H9 (cell line): ENCODE results near the gene TMEM132D. TPM values are rescaled to one million over a fixed set of nuclear protein-coding genes. Genes with fewer than 3 reads are reported as not detected.

ENCODE experiments used
- DNase-seq: peaks from one replicate; pipeline ENCODE4 v3.0.0-alpha.2; 2017
- H2AFZ ChIP-seq: one replicate; pipeline ENCODE4 v1.6.1; 2013; ENCODE audit warnings: mild to moderate bottlenecking, low read length, control low read depth, moderate library complexity
- H2AK5ac ChIP-seq: 2 replicates; pipeline ENCODE4 v1.6.1; 2013; ENCODE audit warnings: low read length, control low read depth, mixed read lengths; ENCODE audit not compliant: insufficient read length
- H2BK120ac ChIP-seq: one replicate; pipeline ENCODE4 v1.6.1; 2013; ENCODE audit warnings: low read depth, mild to moderate bottlenecking, low read length, control low read depth, inconsistent platforms; ENCODE audit not compliant: poor library complexity, severe bottlenecking
- H2BK12ac ChIP-seq: 2 replicates; pipeline ENCODE4 v1.6.1; 2013; ENCODE audit warnings: low read length, control low read depth, mixed read lengths, low read depth; ENCODE audit not compliant: insufficient read length
- H2BK15ac ChIP-seq: 2 replicates; pipeline ENCODE4 v1.6.1; 2013; ENCODE audit warnings: low read depth, low read length, control low read depth
- H2BK20ac ChIP-seq: one replicate; pipeline ENCODE4 v1.6.1; 2013; ENCODE audit warnings: low read depth, mild to moderate bottlenecking, low read length, control low read depth, inconsistent platforms; ENCODE audit not compliant: poor library complexity, severe bottlenecking
- H2BK5ac ChIP-seq: 2 replicates; pipeline ENCODE4 v1.6.1; 2013; ENCODE audit warnings: low read length, control low read depth, mixed read lengths; ENCODE audit not compliant: insufficient read length
- H3K14ac ChIP-seq: 2 replicates; pipeline ENCODE4 v1.6.1; 2013; ENCODE audit warnings: low read length, control low read depth; ENCODE audit not compliant: insufficient read depth
- H3K18ac ChIP-seq: 2 replicates; pipeline ENCODE4 v1.6.1; 2013; ENCODE audit warnings: low read depth, mild to moderate bottlenecking, mixed read lengths, low read length, control low read depth; ENCODE audit not compliant: insufficient read length
- H3K23ac ChIP-seq: 2 replicates; pipeline ENCODE4 v1.6.1; 2013; ENCODE audit warnings: low read length, control low read depth, mixed read lengths, low read depth; ENCODE audit not compliant: insufficient read length
- H3K23me2 ChIP-seq: 2 replicates; pipeline ENCODE4 v1.6.1; 2013; ENCODE audit warnings: low read depth, mild to moderate bottlenecking, mixed read lengths, low read length, control low read depth; ENCODE audit not compliant: insufficient read length, poor library complexity, severe bottlenecking
- H3K27ac ChIP-seq: 2 replicates; pipeline ENCODE4 v1.5.1; 2013; ENCODE audit warnings: low read length, control low read depth, mixed read lengths, low read depth; ENCODE audit not compliant: insufficient read length
- H3K27me3 ChIP-seq: 2 replicates; pipeline ENCODE4 v1.6.1; 2013; ENCODE audit warnings: low read length, control low read depth, inconsistent platforms; ENCODE audit not compliant: insufficient read depth
- H3K4ac ChIP-seq: 2 replicates; pipeline ENCODE4 v1.6.1; 2013; ENCODE audit warnings: low read depth, mild to moderate bottlenecking, control low read depth, inconsistent platforms, low read length, moderate library complexity
- H3K4me1 ChIP-seq: 2 replicates; pipeline ENCODE4 v1.6.1; 2013; ENCODE audit warnings: low read length, control low read depth, inconsistent platforms; ENCODE audit not compliant: insufficient read depth
- H3K4me2 ChIP-seq: 2 replicates; pipeline ENCODE4 v1.6.1; 2013; ENCODE audit warnings: low read length, control low read depth, mixed read lengths; ENCODE audit not compliant: insufficient read length, insufficient read depth
- H3K56ac ChIP-seq: 2 replicates; pipeline ENCODE4 v1.6.1; 2013; ENCODE audit warnings: low read depth, mild to moderate bottlenecking, mixed read lengths, low read length, control low read depth; ENCODE audit not compliant: insufficient read length
- H3K79me1 ChIP-seq: 2 replicates; pipeline ENCODE4 v1.6.1; 2013; ENCODE audit warnings: low read depth, mild to moderate bottlenecking, moderate library complexity, low read length, control low read depth, inconsistent platforms; ENCODE audit not compliant: insufficient read depth, poor library complexity, severe bottlenecking
- H3K79me2 ChIP-seq: 2 replicates; pipeline ENCODE4 v1.6.1; 2013; ENCODE audit warnings: low read length, control low read depth, inconsistent platforms; ENCODE audit not compliant: insufficient read depth
- H3K9ac ChIP-seq: 2 replicates; pipeline ENCODE4 v1.6.1; 2013; ENCODE audit warnings: low read length, control low read depth, mixed read lengths; ENCODE audit not compliant: insufficient read length; ENCODE audit errors: extremely low read depth
- H3K9me3 ChIP-seq: one replicate; pipeline ENCODE4 v1.6.1; 2013; ENCODE audit warnings: low read depth, low read length, inconsistent platforms; ENCODE audit not compliant: control insufficient read depth
- H3T11ph ChIP-seq: one replicate; pipeline ENCODE4 v1.6.1; 2013; ENCODE audit warnings: mild to moderate bottlenecking, low read length, control low read depth, inconsistent platforms
- H4K20me1 ChIP-seq: one replicate; pipeline ENCODE4 v1.6.1; 2013; ENCODE audit not compliant: control insufficient read depth, insufficient read length, insufficient read depth
- H4K5ac ChIP-seq: 2 replicates; pipeline ENCODE4 v1.6.1; 2013; ENCODE audit warnings: low read depth, mild to moderate bottlenecking, mixed read lengths, low read length, control low read depth; ENCODE audit not compliant: insufficient read length
- H4K8ac ChIP-seq: replicated peaks from 2 replicates; pipeline ENCODE4 v1.6.1; 2013; ENCODE audit warnings: low read length, control low read depth, mixed read lengths, low read depth; ENCODE audit not compliant: insufficient read length
- H4K91ac ChIP-seq: 2 replicates; pipeline ENCODE4 v1.6.1; 2013; ENCODE audit warnings: low read depth, mild to moderate bottlenecking, moderate library complexity, mixed read lengths, low read length, control low read depth; ENCODE audit not compliant: insufficient read length
- H3K27ac Mint-ChIP-seq, 3 experiments: 2 replicates in 2 of 3; 3 replicates in 1 of 3; pipeline ENCODE4 v1.8.0; 2020 to 2021; ENCODE audit warnings: mixed read lengths in 3 of 3, mild to moderate bottlenecking in 1 of 3, moderate library complexity in 1 of 3
- H3K27me3 Mint-ChIP-seq: 2 replicates; pipeline ENCODE4 v1.8.0; 2021; ENCODE audit warnings: low read depth, mild to moderate bottlenecking, moderate library complexity, mixed read lengths
- H3K36me3 Mint-ChIP-seq, 3 experiments: 2 replicates in 2 of 3; 3 replicates in 1 of 3; pipeline ENCODE4 v1.8.0; 2020 to 2021; ENCODE audit warnings: low read depth in 3 of 3, mixed read lengths in 3 of 3; ENCODE audit not compliant: insufficient read depth in 1 of 3
- H3K4me1 Mint-ChIP-seq, 2 experiments: 2 replicates each; pipeline ENCODE4 v1.8.0; 2020; ENCODE audit warnings: mixed read lengths in 2 of 2
- H3K4me3 Mint-ChIP-seq, 2 experiments: 2 replicates in 1 of 2; 3 replicates in 1 of 2; pipeline ENCODE4 v1.8.0; 2020 to 2021; ENCODE audit warnings: mild to moderate bottlenecking in 2 of 2, mixed read lengths in 2 of 2, moderate library complexity in 1 of 2
- H3K9me3 Mint-ChIP-seq, 2 experiments: 2 replicates in 1 of 2; 3 replicates in 1 of 2; pipeline ENCODE4 v1.8.0; 2020; ENCODE audit warnings: mild to moderate bottlenecking in 2 of 2, mixed read lengths in 2 of 2, moderate library complexity in 1 of 2
- CTCF ChIP-seq: fragments of 200-600 bp; sonication (generic); conservative IDR thresholded peaks from 3 replicates; pipeline ENCODE4 v1.8.0; 2021; ENCODE audit warnings: antibody characterized with exemption, mild to moderate bottlenecking
- WGBS: extraction: QIAGEN DNeasy Blood & Tissue Kit; methylation state at CpG from one replicate; pipeline ENCODE4 v1.1.7; 2013; ENCODE audit warnings: missing lambda C conversion rate, low lambda C conversion rate, mixed read lengths; ENCODE audit not compliant: insufficient read length; ENCODE audit errors: extremely low coverage; 5-methylcytosine and 5-hydroxymethylcytosine counted together
- total RNA-seq: library from RNA; stranded (reverse); gene quantifications from 2 replicates; pipeline ENCODE4 v1.2.1, GENCODE V29; 2021

Gene TMEM132D
- total RNA-seq, 1 experiment from 2014 or later: 6.1 TPM

DNA sequence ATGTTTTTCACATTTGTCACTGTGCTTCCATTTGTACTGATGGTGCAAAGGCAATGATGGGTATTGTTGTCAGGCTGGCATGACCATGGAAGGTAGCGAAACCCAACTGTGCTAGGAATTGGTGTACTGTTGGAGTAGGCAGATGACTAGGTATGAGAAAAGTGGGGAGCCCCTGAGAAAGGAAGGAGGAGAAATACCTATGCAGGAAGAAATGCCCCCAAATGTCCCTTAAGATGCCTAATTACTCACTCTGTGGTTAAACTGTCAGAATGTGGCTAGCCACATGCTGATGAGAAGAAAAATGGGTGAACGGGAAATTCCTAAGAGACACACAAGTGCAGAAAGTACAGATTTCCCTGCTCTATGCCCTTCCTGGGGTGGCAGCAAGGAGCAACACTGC lies 339.1 kb downstream of the TMEM132D start:
- no peak overlapping the region for H3K18ac ChIP-seq

More for the DNA sequence above, 339.1 kb downstream of the TMEM132D start:
- H2BK5ac ChIP-seq: no peak overlapping the region
- H2BK120ac ChIP-seq: no peak overlapping the region
- H3K27ac ChIP-seq: no peak overlapping the region
- H3K27me3 ChIP-seq: no peaks in the 10 kb centered on the region
- no peak overlapping the region for H2BK12ac ChIP-seq
- H2AFZ ChIP-seq: no peak overlapping the region
- no peak for TF ChIP-seq CTCF
- H4K91ac ChIP-seq: no peak overlapping the region
- no peak overlapping the region for H2AK5ac ChIP-seq
- Mint-ChIP-seq H3K4me3 (no peak overlapping the region), H3K9me3 (peaks cover 5 to 8% of the 10 kb centered on the region in 2 experiments; a peak in 4 of 5 replicates), H3K36me3 (peaks cover 0 to 17% (median 5%) of the 10 kb centered on the region in 3 experiments; a peak in 4 of 7 replicates), H3K27ac (peak overlapping the region in 1 of 3 experiments; percentile 49; a peak in 1 of 7 replicates), H3K4me1 (no peaks in the 10 kb centered on the region), H3K27me3 (no peaks in the 10 kb centered on the region)
- peaks cover 6% of the 10 kb centered on the region for H3K9me3 ChIP-seq
- no CpG with 5 or more reads among the region's 2 CpGs for WGBS
- no peak overlapping the region for H2BK15ac ChIP-seq
- no peak overlapping the region for H3K56ac ChIP-seq
- no peak overlapping the region for H3K23ac ChIP-seq
- no peaks in the 10 kb centered on the region for H4K20me1 ChIP-seq
- no peaks in the 10 kb centered on the region for H3K79me1 ChIP-seq
- no peak overlapping the region for H4K8ac ChIP-seq
- H3K79me2 ChIP-seq: no peaks in the 10 kb centered on the region
- H3K14ac ChIP-seq: no peak overlapping the region
- no peak overlapping the region for H3K4me2 ChIP-seq
- H2BK20ac ChIP-seq: no peak overlapping the region
- H3T11ph ChIP-seq: no peak overlapping the region
- no peak overlapping the region for H4K5ac ChIP-seq
- H3K4me1 ChIP-seq: no peaks in the 10 kb centered on the region
- no peak overlapping the region for H3K9ac ChIP-seq
- no peak for DNase-seq
- H3K23me2 ChIP-seq: no peaks in the 10 kb centered on the region
- no peak overlapping the region for H3K4ac ChIP-seq
